ENCODE data around the gene ATL1.

ATL1 gene

DNA sequence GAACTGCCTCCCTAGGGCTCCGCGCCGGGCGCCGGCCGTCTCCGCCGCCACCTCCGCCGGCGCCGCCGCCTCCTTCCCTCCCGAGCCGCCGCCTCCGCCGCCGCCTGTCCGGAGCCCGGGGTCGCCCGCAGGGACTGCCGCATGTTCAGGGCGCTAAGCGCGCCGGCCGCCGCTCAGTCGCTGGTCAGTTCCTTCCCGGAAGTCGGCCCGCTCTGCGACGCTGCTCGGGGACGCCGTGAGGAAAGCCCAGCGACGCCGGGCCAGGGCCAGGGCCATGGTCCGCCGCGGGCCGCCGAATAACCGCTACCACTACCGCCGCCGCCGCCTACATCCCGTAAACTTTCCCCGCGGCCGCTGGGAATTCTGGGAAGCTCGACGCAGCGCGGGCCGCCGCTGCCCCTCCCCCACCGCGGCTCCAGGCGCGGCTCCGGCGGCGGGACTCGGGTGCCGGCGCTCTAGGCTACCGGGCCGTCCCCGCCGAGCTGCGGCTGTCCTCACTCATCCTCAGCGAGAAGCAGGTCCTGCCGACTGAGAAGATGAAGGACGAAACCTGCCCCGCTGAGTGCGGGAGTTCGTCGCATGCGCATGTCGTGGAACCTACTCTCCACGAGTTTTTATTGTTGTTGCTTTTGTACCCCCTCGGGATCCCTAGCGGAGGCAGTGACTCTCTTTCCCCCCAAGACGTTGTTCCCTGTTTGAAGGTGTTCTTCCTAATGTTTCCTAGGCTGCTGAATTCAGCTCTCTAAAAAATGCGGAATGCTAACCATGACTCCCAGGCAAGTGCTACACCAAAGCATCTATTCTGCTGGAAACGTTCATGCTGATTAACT is 108.3 kb downstream of the ATL1 start, which contains the start of gene SAV1 (continued):
- TF ChIP-seq, protein P1, sequence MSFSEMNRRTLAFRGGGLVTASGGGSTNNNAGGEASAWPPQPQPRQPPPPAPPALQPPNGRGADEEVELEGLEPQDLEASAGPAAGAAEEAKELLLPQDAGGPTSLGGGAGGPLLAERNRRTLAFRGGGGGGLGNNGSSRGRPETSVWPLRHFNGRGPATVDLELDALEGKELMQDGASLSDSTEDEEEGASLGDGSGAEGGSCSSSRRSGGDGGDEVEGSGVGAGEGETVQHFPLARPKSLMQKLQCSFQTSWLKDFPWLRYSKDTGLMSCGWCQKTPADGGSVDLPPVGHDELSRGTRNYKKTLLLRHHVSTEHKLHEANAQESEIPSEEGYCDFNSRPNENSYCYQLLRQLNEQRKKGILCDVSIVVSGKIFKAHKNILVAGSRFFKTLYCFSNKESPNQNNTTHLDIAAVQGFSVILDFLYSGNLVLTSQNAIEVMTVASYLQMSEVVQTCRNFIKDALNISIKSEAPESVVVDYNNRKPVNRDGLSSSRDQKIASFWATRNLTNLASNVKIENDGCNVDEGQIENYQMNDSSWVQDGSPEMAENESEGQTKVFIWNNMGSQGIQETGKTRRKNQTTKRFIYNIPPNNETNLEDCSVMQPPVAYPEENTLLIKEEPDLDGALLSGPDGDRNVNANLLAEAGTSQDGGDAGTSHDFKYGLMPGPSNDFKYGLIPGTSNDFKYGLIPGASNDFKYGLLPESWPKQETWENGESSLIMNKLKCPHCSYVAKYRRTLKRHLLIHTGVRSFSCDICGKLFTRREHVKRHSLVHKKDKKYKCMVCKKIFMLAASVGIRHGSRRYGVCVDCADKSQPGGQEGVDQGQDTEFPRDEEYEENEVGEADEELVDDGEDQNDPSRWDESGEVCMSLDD (tag by site-specific recombination; IDR thresholded peaks at IDR 0.05) = no peak
- TF ChIP-seq PRDM1 (tag by site-specific recombination; IDR thresholded peaks at IDR 0.05) (no peak), KLF1 (tag by site-specific recombination; IDR thresholded peaks at IDR 0.05) (no peak), SALL2 (tag by site-specific recombination; IDR thresholded peaks at IDR 0.05; ENCODE audit: borderline replicate concordance) (no peak), ZNF843 (tag by site-specific recombination; IDR thresholded peaks at IDR 0.05) (no peak; the same call in 1 of the 2 replicates), ZNF76 (tag by site-specific recombination; IDR thresholded peaks at IDR 0.05; ENCODE audit: borderline replicate concordance, low read depth) (peak; percentile 88), TRIM28 (IDR thresholded peaks at IDR 0.05; ENCODE audit: borderline replicate concordance, low read length) (no peak), ZNF561 (tag by site-specific recombination; IDR thresholded peaks at IDR 0.05; ENCODE audit: borderline replicate concordance) (peak; percentile 71; the same call in 1 of the 2 replicates)
- TF ChIP-seq, protein P2, sequence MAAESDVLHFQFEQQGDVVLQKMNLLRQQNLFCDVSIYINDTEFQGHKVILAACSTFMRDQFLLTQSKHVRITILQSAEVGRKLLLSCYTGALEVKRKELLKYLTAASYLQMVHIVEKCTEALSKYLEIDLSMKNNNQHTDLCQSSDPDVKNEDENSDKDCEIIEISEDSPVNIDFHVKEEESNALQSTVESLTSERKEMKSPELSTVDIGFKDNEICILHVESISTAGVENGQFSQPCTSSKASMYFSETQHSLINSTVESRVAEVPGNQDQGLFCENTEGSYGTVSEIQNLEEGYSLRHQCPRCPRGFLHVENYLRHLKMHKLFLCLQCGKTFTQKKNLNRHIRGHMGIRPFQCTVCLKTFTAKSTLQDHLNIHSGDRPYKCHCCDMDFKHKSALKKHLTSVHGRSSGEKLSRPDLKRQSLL (tag by site-specific recombination; IDR thresholded peaks at IDR 0.05) = peak; percentile 98

DNA sequence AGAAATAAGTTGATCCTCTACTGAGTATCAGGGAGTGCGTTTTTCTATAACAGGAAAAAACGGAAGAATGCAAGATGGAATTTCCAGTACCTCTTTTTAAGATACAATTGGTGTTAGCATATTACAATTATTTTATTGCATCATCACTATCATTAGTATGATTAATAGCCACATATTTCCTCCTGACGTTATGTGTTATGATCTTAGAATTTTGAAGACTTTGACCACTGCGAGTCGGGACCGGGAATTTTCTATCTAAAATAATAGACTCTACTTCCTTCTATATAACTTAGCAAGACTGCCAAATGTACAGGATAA is 108.8 kb downstream of the ATL1 start:
- H3K4me3 ChIP-seq (ENCODE audit: low read depth, low read length) = peak overlapping the region; percentile 80
- peaks cover 6% of the 10 kb centered on the region; the same call in 1 of the 2 replicates for H3K4me1 ChIP-seq (ENCODE audit: control insufficient read depth, insufficient read depth, low read length)
- H3K36me3 ChIP-seq (ENCODE audit: control insufficient read depth in 2 of 2, insufficient read depth in 1 of 2, low read length in 2 of 2) = peaks cover 0 to 8% of the 10 kb centered on the region in 2 experiments; a peak in 1 of 3 replicates
- ChIA-PET CTCF (interaction anchor here (1.0 kb wide), 1 partner anchor 10 kb away, joined by 3 read pairs; no protein-coding TSS in a partner anchor), POLR2A (interaction anchor here (0.6 to 1.4 kb wide), 10 partner anchors 8 to 426 kb away, joined by 3 to 11 read pairs (median 5); partner anchors contain the start of genes ATL1, DMAC2L, L2HGDH and TRIM9)
- H3K9me3 ChIP-seq (ENCODE audit: control insufficient read depth, insufficient read depth, low read depth, low read length) = no peaks in the 10 kb centered on the region
- H3K27ac ChIP-seq (ENCODE audit: extremely low read depth, low read depth, low read length) = peak overlapping the region; percentile 98
- TF ChIP-seq ZFP3 (tag by site-specific recombination; IDR thresholded peaks at IDR 0.05; ENCODE audit: low read depth) = no peak
- TF ChIP-seq, protein P3, sequence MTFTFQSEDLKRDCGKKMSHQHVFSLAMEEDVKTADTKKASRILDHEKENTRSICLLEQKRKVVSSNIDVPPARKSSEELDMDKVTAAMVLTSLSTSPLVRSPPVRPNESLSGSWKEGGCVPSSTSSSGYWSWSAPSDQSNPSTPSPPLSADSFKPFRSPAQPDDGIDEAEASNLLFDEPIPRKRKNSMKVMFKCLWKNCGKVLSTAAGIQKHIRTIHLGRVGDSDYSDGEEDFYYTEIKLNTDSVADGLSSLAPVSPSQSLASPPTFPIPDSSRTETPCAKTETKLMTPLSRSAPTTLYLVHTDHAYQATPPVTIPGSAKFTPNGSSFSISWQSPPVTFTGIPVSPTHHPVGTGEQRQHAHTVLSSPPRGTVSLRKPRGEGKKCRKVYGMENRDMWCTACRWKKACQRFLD (tag by site-specific recombination; IDR thresholded peaks at IDR 0.05) = no peak
- TF ChIP-seq, protein P4, sequence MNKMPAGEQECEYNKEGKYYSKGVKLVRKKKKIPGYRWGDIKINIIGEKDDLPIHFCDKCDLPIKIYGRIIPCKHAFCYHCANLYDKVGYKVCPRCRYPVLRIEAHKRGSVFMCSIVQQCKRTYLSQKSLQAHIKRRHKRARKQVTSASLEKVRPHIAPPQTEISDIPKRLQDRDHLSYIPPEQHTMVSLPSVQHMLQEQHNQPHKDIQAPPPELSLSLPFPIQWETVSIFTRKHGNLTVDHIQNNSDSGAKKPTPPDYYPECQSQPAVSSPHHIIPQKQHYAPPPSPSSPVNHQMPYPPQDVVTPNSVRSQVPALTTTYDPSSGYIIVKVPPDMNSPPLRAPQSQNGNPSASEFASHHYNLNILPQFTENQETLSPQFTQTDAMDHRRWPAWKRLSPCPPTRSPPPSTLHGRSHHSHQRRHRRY (tag by site-specific recombination; IDR thresholded peaks at IDR 0.05) = no peak
- no peak for TF ChIP-seq ZNF157 (tag by site-specific recombination; IDR thresholded peaks at IDR 0.05)
- TF ChIP-seq, protein P5, sequence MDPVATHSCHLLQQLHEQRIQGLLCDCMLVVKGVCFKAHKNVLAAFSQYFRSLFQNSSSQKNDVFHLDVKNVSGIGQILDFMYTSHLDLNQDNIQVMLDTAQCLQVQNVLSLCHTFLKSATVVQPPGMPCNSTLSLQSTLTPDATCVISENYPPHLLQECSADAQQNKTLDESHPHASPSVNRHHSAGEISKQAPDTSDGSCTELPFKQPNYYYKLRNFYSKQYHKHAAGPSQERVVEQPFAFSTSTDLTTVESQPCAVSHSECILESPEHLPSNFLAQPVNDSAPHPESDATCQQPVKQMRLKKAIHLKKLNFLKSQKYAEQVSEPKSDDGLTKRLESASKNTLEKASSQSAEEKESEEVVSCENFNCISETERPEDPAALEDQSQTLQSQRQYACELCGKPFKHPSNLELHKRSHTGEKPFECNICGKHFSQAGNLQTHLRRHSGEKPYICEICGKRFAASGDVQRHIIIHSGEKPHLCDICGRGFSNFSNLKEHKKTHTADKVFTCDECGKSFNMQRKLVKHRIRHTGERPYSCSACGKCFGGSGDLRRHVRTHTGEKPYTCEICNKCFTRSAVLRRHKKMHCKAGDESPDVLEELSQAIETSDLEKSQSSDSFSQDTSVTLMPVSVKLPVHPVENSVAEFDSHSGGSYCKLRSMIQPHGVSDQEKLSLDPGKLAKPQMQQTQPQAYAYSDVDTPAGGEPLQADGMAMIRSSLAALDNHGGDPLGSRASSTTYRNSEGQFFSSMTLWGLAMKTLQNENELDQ (tag by site-specific recombination; IDR thresholded peaks at IDR 0.05; ENCODE audit: low read depth) = no peak
- TF ChIP-seq, protein P6, sequence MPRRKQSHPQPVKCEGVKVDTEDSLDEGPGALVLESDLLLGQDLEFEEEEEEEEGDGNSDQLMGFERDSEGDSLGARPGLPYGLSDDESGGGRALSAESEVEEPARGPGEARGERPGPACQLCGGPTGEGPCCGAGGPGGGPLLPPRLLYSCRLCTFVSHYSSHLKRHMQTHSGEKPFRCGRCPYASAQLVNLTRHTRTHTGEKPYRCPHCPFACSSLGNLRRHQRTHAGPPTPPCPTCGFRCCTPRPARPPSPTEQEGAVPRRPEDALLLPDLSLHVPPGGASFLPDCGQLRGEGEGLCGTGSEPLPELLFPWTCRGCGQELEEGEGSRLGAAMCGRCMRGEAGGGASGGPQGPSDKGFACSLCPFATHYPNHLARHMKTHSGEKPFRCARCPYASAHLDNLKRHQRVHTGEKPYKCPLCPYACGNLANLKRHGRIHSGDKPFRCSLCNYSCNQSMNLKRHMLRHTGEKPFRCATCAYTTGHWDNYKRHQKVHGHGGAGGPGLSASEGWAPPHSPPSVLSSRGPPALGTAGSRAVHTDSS (tag by site-specific recombination; IDR thresholded peaks at IDR 0.05) = no peak
- TF ChIP-seq ZNF677 (tag by site-specific recombination; IDR thresholded peaks at IDR 0.05) = no peak
- no peak for TF ChIP-seq BCL11B (tag by site-specific recombination; IDR thresholded peaks at IDR 0.05; ENCODE audit: low read depth)
- no peak for TF ChIP-seq ZNF621 (tag by site-specific recombination; IDR thresholded peaks at IDR 0.05)
- no peak for TF ChIP-seq ZNF146 (tag by site-specific recombination; IDR thresholded peaks at IDR 0.05)
- no peak for TF ChIP-seq ZNF777 (tag by site-specific recombination; IDR thresholded peaks at IDR 0.05; ENCODE audit: borderline replicate concordance)
- TF ChIP-seq, protein P7, sequence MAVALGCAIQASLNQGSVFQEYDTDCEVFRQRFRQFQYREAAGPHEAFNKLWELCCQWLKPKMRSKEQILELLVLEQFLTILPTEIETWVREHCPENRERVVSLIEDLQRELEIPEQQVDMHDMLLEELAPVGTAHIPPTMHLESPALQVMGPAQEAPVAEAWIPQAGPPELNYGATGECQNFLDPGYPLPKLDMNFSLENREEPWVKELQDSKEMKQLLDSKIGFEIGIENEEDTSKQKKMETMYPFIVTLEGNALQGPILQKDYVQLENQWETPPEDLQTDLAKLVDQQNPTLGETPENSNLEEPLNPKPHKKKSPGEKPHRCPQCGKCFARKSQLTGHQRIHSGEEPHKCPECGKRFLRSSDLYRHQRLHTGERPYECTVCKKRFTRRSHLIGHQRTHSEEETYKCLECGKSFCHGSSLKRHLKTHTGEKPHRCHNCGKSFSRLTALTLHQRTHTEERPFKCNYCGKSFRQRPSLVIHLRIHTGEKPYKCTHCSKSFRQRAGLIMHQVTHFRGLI (tag by site-specific recombination; IDR thresholded peaks at IDR 0.05) = no peak
- TF ChIP-seq KLF8 (tag by site-specific recombination; IDR thresholded peaks at IDR 0.05) = no peak

Data from HEK293 (cell line).